K562 (cell line): Measurements from ENCODE around the gene IQCK. TPM values are rescaled to one million over a fixed set of nuclear protein-coding genes. Genes with fewer than 3 reads are reported as not detected.

ENCODE experiments used
- CBFB ChIP-seq: sonication (generic); formaldehyde crosslinking; IDR thresholded peaks from 2 replicates; pipeline ENCODE4 v1.4.0; 2020; ENCODE audit warnings: mild to moderate bottlenecking, missing genetic modification reagents
- CREB1 ChIP-seq, 2 experiments: sonication (generic) in 1 of 2; formaldehyde crosslinking in 1 of 2; IDR thresholded peaks; 2 replicates each; pipeline versions ENCODE4 v1.6.1 to v1.8.0; 2012 to 2022; ENCODE audit warnings: inconsistent platforms in 1 of 2, mild to moderate bottlenecking in 1 of 2, missing genetic modification reagents in 1 of 2, moderate library complexity in 1 of 2
- IRF1 ChIP-seq: sonication (generic); formaldehyde crosslinking; IDR thresholded peaks from 2 replicates; pipeline ENCODE4 v1.8.0; 2022; ENCODE audit warnings: missing genetic modification reagents, mild to moderate bottlenecking, borderline replicate concordance
- ZNF146 ChIP-seq: IDR thresholded peaks from one replicate; pipeline ENCODE4 v1.6.1; 2018; ENCODE audit warnings: missing compliant biosample characterization; ENCODE audit not compliant: unreplicated experiment
- ZNF318 ChIP-seq, 2 experiments: fragments of 450-650 bp; IDR thresholded peaks; 2 replicates each; pipeline ENCODE4 v1.6.1; 2016; ENCODE audit warnings: mild to moderate bottlenecking in 2 of 2, borderline replicate concordance in 1 of 2, low read depth in 1 of 2, moderate library complexity in 1 of 2
- ZSCAN29 ChIP-seq: fragments of 450-650 bp; IDR thresholded peaks from 2 replicates; pipeline ENCODE4 v1.6.1; 2017
- polyA plus RNA-seq, 8 experiments: library from polyadenylated mRNA; depleted of rRNA in 4 of 8; stranded (reverse) in 5 of 8; unstranded in 3 of 8; fragments of >200 nt; fragmentation: Nextera tagmentation in 2 of 8; fragmentation: Illumina TruSeq in 1 of 8; extraction: Ambion mirVana in 2 of 8; extraction: Trizol in 1 of 8; gene quantifications; 2 replicates each; pipeline versions ENCODE4 v1.2.1 to v1.2.3, GENCODE V29; 2011 to 2014; ENCODE audit warnings: inconsistent platforms in 1 of 8, missing spikeins in 1 of 8
- total RNA-seq, 7 experiments: library from RNA; depleted of rRNA in 6 of 7; stranded (reverse); fragments of >200 nt in 6 of 7; fragmentation: Illumina TruSeq in 2 of 7; extraction: Trizol in 2 of 7; gene quantifications; 2 replicates each; pipeline versions ENCODE4 v1.2.1 to v1.2.3, GENCODE V29; 2011 to 2021; ENCODE audit warnings: low replicate concordance in 1 of 7

IQCK gene
- total and polyA plus RNA-seq, 9 of the 15 experiments (the other 6 are each of a cell fraction or from before 2014, with no cell fraction given): 5.2 to 12.2 (median 7.3) TPM

GRCh38 chr16:19737306-19738038 is 19.4 kb downstream of the IQCK start (continued):
- TF ChIP-seq ZNF318 (IDR thresholded peaks at IDR 0.05; ENCODE audit: borderline replicate concordance in 1 of 2, low read depth in 1 of 2) (no peak), CREB1 (IDR thresholded peaks at IDR 0.05) (no peak), CREB1 (CRISPR knock-in tag; IDR thresholded peaks at IDR 0.05) (no peak), CBFB (CRISPR knock-in tag) (no peak), ZNF146 (no peak), IRF1 (no peak), ZSCAN29 (no peak)
- TF ChIP-seq, all 486 proteins: peak for 1
